HG03565 (cell line): ENCODE data around the gene FHOD3.
A peak's percentile ranks its signal among the peaks of the same experiment; 100 is the strongest.

Experiments used
- ATAC-seq: cut with Tn5 transposase; IDR thresholded peaks from one replicate; pipeline ENCODE4 v1.9.1; 2021; ENCODE audit warnings: mild to moderate bottlenecking, moderate library complexity; ENCODE audit not compliant: unreplicated experiment

Gene FHOD3

DNA sequence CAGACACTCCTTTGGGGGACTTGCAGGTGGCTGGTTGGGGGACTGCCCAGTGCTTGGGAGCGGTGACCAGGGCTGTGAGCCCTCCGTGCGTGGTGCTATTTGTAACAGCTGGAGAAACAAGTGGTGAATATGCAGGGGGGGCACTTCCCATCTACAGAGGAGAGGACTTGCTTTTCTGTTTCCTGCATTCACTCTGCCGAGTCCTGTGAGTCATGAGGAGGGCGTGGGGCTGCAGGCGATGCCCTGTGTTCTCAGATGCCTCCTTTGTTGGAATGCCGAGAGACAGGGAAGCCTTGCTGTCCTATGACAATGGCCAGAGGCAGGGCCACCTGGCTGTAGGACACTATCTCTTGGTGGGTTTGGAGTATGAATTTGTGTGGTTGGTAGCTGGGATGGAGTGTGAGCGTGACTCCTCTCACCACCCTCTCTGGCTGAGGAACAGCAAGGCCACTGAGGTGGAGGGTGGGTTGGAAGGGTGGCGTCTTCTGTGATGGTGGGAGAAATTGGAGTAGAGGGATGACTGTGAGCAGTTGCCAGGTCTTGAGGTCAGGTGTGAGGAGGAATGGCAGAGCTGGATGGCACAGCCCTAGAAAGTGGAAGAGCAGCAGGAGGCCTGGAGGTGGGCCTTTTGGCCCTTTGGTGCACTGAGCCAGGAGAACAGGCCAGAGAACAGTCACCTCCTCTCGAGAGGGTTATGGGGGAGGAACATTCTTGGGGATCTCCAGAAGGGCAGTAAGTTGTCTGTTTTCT lies 24.3 kb downstream of the FHOD3 start:
- no peak for ATAC-seq

DNA sequence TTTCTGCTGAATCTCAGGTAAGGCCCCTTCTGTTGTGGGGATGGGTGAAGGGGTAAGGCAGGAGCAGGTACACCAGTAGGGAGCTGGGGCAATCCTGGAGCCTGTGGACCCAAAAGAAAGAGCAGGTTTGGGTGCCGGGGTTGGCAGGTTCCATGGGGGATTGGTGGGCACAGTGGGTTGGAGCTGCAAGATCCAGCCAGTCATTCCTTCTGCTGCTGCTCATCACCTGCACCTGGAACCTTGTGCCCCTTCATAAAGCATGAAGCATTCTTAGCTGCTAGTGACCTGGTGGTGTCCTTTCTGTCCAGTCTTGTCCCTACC lies 24.9 kb downstream of the FHOD3 start:
- ATAC-seq = no peak

DNA sequence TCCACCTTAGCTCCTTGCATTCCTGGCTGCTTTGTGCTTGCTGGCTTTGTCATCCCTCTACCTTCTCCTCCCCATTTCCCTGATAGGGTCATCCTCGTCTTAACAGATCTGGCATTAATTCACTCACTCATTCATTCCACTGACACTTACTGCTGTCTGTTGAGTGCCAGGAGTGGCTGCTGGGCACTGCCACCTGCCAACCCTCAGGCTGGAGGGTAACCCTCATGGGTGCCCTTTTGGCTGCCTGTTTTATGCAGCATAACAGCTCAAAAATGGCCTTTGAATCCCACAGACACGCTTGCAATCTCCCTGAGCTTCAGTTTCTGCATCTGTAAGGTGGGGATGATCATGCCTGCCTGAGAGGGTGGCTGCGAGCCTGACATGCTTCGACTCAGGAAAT lies 25.2 kb downstream of the FHOD3 start:
- no peak for ATAC-seq

DNA sequence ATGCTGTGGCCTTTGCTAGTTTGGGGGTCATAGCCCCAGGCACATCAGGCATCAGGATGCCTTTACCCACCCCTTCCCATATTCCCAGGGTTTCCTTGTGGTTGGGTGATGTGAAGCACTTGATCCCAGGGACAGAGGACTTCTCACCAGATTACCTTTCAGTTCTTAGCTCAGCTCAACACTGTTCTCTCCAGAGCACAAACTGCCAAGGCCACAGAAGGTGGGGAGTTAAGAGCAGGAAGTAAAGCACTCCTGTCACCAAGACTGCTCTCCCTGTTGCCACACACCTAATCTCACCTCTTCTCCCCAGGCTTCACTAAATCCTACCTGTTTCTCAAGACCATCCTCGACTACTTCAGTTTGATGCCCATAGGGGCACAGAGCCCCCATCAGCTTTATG lies 25.9 kb downstream of the FHOD3 start:
- no peak for ATAC-seq

DNA sequence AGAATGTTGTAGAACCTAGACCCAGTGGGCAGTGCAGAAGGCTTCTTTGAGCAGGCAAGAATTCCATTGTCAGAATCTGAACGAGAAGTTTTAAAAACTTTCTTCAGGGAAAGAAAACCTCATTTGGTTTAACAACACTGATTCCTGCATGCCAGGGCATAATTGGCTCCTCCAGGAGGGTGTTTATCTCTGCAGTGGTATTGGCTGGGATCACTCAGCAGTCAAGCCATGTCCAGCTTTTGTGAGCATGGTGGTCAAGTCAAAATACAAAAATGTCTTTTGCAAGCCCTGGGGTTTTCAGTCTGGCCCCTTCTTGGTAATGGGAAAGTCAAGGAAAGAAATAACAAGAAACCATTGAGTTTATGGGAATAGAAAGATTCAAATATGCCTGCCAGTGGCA lies 28.3 kb downstream of the FHOD3 start:
- ATAC-seq = no peak

DNA sequence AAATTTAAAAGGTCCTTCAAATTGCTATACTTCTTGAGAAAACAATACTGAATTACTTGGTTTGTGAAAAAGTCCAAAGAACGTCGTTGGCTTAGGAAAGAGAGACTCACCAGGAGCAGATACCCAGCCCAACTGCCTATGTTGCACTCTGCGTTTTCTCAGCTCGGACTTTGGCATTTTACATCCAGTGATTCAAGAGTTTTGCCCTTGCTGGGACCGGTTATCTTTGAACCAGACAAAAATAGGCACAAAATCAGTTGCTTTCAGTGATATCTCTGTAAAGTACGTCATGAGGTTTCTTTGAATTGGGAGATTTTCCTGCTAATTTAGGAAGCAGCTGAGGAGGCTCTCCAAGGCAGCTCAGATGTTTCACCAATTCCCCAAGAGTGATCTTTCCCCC lies 29.3 kb downstream of the FHOD3 start:
- ATAC-seq = no peak

DNA sequence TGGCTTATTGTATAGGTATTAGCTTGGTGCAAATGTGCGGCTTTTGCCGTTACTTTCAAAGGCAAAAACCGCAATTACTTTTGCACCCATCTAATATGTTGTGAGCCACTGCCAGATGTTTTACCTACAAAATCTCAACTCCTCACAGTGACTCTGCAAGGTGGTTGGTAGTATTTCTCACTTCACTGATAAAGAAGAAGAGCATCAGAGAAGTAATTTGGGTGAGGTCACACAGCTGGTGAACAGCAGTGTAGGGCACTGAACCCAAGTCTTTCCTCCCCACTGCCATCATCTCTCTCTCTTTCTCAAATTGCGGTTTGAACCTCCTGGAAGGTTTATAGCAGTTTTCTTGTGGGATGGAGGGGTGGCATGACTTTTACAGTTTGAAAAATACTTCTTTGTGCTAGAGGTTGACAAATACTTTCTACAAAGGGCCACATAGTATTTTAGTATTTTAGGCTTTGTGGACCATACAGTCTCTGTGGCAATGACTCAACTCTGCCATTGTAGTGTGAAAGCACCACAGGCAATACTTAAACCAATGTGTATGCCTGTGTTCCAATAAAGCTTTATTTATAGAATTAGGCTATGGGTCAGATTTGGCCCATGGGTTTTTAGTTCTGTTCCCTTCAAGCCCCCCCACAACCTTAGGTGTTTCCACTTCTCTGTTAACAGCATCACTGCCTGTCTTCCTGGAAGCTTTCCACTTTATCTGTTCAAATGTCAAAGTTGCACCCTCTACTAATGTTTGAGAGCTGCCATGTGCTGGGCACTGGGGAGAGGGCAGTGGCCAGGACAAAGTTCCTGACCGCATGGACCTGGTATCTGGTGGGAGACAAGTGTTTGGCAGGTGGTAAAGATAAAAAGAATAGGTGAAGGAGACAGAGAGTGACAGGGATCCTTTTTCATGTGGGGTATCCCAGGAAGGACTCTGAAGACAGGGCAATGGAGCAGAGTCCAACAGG lies 30.1 kb downstream of the FHOD3 start:
- no peak for ATAC-seq

DNA sequence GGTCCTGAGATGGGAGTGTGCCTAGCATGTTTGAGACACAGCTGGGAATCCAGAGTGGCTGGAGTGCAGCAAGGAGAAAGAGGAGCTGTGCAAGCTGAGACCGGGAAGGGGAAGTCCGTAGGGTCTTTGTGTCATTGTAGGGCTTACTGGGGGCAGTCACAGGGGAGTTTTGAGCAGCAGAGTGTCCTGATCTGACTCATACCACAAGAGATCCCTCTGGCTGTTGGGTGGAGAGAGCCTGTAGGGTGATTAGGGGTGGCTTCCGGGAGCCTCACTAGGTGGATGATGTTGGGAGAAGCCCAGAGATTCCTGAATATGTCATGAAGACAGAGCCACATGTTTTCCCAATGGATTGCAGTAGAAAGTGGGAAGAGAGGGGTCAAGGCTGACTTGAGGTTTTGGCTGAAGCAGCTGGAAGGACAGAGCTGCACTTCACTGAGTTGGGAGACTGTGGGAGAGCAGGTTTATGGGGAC lies 30.9 kb downstream of the FHOD3 start:
- peak; percentile 43 for ATAC-seq

DNA sequence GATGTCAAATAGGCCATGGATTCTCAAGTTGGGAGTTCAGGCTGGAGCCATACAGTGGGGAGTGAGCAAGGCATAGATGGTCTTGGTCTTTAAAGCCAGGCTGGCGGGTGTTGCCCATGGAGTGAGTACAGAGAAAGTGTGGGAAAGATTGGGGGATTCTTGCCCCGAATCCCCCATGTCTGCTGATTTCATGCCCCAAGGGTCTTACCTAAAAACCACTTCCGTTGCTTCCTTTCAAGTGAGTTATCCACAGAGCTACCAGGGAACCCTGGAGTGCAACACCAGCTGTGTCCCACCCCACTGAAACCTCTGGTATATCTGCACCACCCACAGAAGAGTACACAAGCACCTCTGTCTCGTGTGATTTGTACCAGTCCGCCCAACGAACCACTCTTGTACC lies 31.4 kb downstream of the FHOD3 start:
- no peak for ATAC-seq

DNA sequence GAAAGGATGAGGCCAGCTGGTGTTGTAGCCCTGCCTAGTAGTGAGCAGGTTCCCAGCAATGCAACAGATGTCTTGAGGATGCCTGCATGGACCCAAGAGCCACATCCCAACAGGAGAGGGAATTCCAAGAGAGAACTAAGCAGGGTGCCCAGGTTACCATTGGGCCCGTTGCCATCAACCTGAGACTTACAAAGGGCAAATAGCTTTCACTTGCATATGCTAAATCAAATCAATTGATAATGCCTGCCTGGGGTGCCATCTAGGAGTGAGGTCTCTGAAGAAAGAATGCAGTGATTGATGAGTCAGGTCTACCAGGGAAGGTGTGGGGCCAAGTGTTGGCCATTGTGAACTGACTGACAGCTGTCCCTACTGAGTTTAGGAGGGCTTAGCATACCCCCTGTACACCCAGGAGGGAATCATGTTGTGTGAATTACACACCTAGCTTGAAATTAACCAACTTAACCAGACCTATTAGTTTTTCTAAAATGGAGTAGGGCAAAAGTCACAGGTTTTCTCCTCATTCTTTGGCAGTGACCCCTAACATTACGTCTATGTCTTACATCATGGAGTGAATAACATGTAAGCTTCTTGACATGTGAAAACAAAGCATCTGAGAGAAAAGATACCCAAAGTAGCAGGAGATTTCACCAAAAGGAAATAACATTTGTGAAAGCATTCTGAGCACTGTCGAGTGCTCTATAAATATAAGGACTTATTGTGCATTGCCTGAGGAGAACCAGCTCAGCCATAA lies 32.3 kb downstream of the FHOD3 start:
- ATAC-seq = no peak

DNA sequence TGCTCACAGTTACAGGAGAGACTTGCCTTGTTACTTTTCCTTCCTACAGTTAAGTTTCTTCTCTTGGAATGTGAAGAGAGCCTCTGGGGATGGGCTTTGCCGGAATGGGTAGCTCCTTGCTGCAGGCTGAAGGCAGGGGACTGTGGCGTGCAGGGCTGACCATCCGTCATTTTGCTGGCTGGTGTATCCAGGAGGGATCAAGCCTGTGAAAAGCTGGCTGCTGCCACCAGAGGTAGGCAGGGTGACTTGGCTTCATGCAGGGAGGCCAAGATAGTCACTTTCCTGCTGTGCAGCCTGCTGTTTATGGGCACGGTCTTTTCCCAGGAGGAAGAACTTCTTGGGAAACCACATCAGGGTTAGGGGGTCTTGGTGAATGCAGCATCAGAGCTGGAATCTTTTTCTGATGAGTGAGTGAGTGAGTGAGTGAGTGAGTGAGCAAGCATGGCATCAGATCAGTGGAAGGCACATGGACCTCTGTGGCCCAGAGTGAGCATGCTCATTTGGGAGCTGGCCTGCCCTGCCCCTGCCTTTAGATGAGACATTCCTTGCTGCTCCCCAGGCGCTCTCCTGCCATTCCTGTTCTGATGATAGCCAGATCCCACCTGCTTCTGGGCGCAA lies 33.0 kb downstream of the FHOD3 start:
- no peak for ATAC-seq

DNA sequence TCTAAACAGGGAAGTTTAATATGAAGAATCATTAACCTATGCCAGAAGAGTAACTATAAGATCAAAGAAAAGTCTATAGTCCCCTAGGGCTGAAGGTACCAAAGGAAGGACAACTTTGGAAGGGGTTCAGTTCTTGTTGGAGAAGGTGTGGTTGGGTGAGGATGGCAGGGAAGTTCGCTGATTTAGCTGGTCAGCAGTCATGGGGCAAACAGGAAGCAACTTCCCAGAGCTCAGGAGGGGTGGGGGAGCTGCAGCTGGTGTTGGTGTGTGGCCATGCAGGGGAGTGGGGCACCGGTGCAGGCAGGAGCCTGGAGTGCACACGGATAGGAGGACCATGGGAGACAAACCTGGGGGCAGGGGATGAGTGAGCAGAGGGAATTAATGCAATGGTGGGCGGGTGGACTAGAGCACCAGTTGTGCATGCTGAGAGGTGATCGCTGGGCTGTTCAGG lies 34.0 kb downstream of the FHOD3 start:
- ATAC-seq = no peak

DNA sequence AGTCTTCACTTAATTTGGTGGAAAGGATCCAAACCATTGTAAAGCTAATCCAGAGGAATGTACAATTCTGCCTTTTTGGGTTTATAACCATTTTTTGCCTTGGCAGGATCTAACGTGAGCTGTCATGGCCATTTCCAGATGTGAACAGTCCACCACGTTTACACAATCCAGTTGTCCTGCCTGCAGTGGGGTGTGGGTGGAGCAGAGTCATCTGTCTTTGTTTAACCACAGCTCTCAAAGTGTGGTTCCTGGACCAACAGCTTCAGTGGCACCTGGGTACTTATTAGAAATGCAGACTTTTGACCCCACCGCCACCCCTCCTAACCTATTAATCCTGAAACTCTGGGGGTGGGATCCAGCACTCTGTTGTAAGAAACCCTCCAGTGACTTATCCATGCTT lies 35.9 kb downstream of the FHOD3 start:
- no peak for ATAC-seq

DNA sequence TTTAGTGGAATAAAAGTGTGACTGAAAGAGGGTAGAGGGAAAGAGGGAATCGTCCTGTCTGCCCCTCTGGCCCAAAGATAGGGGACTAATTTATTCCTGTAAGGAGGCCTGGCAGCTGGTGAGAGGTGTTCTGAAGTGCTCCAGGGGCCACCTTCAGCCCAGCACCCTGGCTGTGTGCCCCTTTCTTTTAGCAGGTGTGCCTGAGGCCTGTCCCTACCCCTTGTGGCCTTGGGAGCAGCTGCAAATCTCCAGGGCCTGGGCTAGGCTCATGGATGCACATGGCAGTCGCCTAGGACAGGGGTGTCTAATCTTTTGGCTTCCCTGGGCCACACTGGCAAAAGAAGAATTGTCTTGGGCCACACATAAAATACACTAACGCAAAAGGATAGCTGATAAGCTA lies 37.3 kb downstream of the FHOD3 start:
- ATAC-seq = no peak

DNA sequence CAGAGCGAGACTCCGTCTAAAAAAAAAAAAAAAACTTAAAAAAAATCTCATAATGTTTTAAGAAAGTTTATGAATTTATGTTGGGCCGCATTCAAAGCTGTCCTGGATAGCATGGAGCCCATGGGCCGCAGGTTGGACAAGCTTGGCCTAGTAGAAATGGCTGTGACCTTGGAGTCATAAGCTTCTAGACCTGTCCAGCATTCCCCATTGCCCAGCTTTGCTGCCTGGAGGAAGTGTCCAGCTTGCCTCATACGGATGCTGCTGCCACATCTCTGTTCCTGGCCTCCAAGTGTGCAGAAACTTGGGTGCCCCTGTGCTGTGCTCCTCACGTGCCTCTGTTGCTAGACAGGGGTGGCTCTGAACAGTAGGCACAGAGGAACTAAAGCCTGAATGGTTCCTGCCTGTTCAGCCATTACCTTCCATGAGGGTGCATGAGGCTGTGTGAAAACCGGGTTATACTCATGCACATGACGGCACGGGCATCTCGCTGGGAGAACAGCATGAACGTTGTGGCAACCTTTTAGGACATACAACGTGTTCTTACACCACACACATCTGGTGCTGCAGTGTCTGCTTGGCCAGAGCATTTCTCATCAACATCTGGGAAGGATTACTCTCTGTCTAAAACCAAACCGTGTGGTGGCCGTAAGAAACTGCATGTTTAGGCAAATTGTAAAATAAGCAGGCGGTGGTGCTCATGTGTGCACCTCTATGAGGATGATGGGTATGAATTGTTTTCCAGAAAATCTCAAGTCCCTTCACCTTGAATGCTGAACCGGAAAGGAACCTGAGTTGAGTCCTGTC lies 38.2 kb downstream of the FHOD3 start:
- no peak for ATAC-seq

DNA sequence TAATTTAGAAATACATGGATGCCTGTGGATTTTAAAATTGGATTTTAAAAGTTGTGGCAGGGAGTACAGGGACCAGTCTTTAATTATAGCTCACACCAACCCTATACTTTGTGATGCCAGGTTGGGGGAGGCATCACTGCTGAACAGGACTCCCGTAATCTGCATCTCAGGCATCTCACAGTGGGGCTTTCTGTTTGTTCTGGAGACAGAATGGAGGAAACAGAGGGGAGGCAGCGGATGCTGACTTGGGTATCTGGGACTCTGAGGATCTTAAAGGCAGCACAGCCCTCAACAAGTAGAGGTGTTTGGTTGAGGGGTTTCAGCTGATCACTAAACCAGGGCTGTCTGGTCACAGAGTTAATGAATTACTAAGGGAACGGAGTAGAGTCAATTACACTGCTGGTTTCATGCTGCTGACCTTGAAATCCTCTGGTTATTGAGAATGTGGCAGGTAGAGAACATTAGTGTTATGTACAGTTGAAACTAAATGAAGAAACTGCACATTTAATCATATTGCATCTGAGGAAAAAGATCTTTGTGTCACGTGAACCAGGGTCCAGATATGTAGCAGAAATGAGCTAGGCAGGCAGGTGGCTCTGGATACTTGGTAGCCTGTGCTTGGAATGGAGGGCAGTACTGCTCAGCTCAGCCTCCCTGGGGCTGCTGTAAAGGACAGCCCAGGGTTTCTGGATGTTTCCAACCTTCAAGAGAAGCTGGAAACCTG lies 40.3 kb downstream of the FHOD3 start:
- no peak for ATAC-seq

DNA sequence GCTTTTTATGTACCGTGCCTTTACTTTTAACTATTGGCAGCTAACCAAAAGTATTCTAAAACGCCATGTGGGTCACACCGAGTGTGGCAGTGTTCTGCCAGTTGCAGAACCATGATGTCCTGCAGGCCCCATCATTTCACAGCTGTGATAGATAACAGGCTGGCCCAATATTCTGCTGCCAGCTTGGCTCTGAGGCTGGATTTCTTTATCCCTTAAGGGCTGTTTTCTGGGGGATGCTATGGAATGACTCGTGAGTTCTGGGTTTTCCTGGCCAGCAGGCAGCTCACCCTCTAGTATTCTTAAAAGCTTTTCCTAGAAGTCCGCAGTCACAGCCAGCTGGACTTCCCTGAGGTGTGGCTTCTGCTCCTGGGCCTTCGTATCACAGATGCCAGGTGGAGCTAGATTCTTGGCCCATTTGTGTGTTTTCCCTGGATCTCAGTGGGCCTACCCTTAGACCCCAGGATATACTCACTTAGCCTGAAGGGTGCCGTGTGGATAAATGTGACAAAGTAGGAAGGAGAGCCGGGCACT lies 41.0 kb downstream of the FHOD3 start:
- ATAC-seq = no peak

DNA sequence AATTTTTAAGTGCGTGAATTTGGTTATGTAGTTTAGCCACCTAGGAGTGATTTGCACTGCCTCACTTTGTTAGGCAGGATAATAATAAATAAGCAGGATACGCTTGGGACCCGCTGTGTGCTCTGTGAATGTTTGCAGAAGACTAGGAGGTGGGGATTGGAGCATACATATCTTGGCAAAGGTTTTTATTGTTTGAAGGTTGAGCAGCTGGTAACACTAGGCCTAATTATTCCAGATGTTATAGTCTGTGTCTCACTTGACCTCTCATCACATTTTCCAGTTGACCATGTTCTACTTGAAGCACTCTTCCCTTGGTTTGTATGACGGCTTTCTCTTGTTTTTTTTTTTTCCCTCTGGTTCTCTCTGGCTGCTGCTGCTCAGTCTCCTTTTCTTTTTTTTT lies 42.7 kb downstream of the FHOD3 start:
- ATAC-seq = no peak

DNA sequence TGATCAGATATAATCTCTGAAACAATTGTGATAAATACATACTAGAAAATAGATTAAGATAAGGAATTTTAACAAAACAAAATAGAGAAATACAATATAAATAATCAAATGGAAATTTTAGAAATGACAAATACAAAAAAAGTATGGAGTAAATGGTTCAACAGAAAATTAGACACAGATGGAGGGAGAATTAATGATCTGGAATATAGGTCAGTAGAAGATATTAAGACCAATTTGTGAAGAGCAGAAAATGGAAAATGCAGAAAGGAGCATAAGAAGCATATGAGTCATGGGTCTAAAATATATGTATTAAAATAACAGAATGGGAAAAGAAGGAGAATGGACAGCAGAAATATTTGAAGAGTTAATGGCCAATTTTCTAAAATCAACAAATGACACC lies 44.4 kb downstream of the FHOD3 start:
- no peak for ATAC-seq
